SK-N-SH (cell line): ENCODE measurements around the gene PDE6D.

Experiments
- GABPA ChIP-seq: IDR thresholded peaks from 2 replicates; pipeline ENCODE4 v1.4.0; 2012; ENCODE audit warnings: low read depth, mild to moderate bottlenecking
- POLR2AphosphoS5 ChIP-seq: IDR thresholded peaks from 2 replicates; pipeline ENCODE4 v1.6.1; 2012; ENCODE audit warnings: low read depth, low read length
- RFX5 ChIP-seq: IDR thresholded peaks from 2 replicates; pipeline ENCODE4 v1.6.1; 2012; ENCODE audit warnings: mild to moderate bottlenecking, improper control_type of control experiment, low read length
- YY1 ChIP-seq: IDR thresholded peaks from 2 replicates; pipeline ENCODE4 v1.4.0; 2012; ENCODE audit warnings: low read depth, mild to moderate bottlenecking
- TF ChIP-seq, protein P1 (sequence below): IDR thresholded peaks from 2 replicates; pipeline ENCODE4 v1.4.0; 2012; ENCODE audit warnings: low read depth, borderline replicate concordance
- TF ChIP-seq, protein P2 (sequence below): fragments of 150-350 bp; IDR thresholded peaks from 2 replicates; pipeline ENCODE4 v1.6.1; 2017; ENCODE audit warnings: antibody characterized with exemption, low read length, low read depth, borderline replicate concordance
- TF ChIP-seq, protein P3 (sequence below): fragments of 200-600 bp; sonication (generic); IDR thresholded peaks from 2 replicates; pipeline ENCODE4 v1.6.1; 2017; ENCODE audit warnings: antibody characterized with exemption, mild to moderate bottlenecking, moderate library complexity

GRCh38 chr2:231687133-231687852 is 93.8 kb downstream of the PDE6D start:
- TF ChIP-seq RFX5 (no peak), YY1 (no peak), GABPA (no peak), POLR2AphosphoS5 (no peak)
- TF ChIP-seq, protein P1, sequence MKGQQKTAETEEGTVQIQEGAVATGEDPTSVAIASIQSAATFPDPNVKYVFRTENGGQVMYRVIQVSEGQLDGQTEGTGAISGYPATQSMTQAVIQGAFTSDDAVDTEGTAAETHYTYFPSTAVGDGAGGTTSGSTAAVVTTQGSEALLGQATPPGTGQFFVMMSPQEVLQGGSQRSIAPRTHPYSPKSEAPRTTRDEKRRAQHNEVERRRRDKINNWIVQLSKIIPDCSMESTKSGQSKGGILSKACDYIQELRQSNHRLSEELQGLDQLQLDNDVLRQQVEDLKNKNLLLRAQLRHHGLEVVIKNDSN: peak; percentile 72; the same call in 1 of the 2 replicates
- TF ChIP-seq, protein P2, sequence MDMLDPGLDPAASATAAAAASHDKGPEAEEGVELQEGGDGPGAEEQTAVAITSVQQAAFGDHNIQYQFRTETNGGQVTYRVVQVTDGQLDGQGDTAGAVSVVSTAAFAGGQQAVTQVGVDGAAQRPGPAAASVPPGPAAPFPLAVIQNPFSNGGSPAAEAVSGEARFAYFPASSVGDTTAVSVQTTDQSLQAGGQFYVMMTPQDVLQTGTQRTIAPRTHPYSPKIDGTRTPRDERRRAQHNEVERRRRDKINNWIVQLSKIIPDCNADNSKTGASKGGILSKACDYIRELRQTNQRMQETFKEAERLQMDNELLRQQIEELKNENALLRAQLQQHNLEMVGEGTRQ: no peak; the same call in 1 of the 2 replicates
- TF ChIP-seq, protein P3, sequence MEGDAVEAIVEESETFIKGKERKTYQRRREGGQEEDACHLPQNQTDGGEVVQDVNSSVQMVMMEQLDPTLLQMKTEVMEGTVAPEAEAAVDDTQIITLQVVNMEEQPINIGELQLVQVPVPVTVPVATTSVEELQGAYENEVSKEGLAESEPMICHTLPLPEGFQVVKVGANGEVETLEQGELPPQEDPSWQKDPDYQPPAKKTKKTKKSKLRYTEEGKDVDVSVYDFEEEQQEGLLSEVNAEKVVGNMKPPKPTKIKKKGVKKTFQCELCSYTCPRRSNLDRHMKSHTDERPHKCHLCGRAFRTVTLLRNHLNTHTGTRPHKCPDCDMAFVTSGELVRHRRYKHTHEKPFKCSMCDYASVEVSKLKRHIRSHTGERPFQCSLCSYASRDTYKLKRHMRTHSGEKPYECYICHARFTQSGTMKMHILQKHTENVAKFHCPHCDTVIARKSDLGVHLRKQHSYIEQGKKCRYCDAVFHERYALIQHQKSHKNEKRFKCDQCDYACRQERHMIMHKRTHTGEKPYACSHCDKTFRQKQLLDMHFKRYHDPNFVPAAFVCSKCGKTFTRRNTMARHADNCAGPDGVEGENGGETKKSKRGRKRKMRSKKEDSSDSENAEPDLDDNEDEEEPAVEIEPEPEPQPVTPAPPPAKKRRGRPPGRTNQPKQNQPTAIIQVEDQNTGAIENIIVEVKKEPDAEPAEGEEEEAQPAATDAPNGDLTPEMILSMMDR: peak; percentile 59
